HCT116 (cell line): ENCODE measurements around the gene NR2C2.

ENCODE experiments used
- CTCF ChIP-seq, 3 experiments: fragments of 200-600 bp in 1 of 3; sonication (generic) in 1 of 3; IDR thresholded peaks in 2 of 3; conservative IDR thresholded peaks in 1 of 3; 2 replicates each; pipeline ENCODE4 v1.5.1; 2012 to 2017; ENCODE audit warnings: low read depth in 2 of 3, low read length in 2 of 3, antibody characterized with exemption in 1 of 3, borderline replicate concordance in 1 of 3, control low read depth in 1 of 3, mild to moderate bottlenecking in 1 of 3, mixed read lengths in 1 of 3, mixed run types in 1 of 3, moderate library complexity in 1 of 3; ENCODE audit not compliant: insufficient read depth in 1 of 3
- EZH2 ChIP-seq: fragments of 200-600 bp; sonication (generic); IDR thresholded peaks from 2 replicates; pipeline ENCODE4 v1.6.1; 2017; ENCODE audit warnings: antibody characterized with exemption, mixed run types
- JUND ChIP-seq: IDR thresholded peaks from 2 replicates; pipeline ENCODE4 v1.6.1; 2012
- POLR2A ChIP-seq: IDR thresholded peaks from 2 replicates; pipeline ENCODE4 v1.7.0; 2011; ENCODE audit warnings: borderline replicate concordance; ENCODE audit not compliant: insufficient read depth, insufficient read length; ENCODE audit errors: extremely low read depth
- POLR2AphosphoS5 ChIP-seq: IDR thresholded peaks from 2 replicates; pipeline ENCODE4 v1.6.1; 2011; ENCODE audit warnings: mild to moderate bottlenecking, low read depth, low read length, moderate library complexity
- SP1 ChIP-seq: IDR thresholded peaks from 2 replicates; pipeline ENCODE4 v1.6.1; 2012; ENCODE audit warnings: low read depth
- YY1 ChIP-seq: IDR thresholded peaks from 2 replicates; pipeline ENCODE4 v1.6.1; 2011; ENCODE audit warnings: low read length, low read depth, moderate library complexity, mild to moderate bottlenecking; ENCODE audit not compliant: insufficient replicate concordance; ENCODE audit errors: extremely low read depth

GRCh38 chr3:14941871-14942270 is 5.5 kb upstream of the NR2C2 start:
- TF ChIP-seq JUND (0 out of 2 replicates have a peak, but pooled peaks have one; percentile 6), CTCF (IDR thresholded peaks at IDR 0.05 in 2 of 3, conservative IDR thresholded peaks at IDR 0.05 in 1 of 3; ENCODE audit: borderline replicate concordance in 1 of 3, insufficient read depth in 1 of 3, low read depth in 2 of 3, low read length in 2 of 3) (no peak), POLR2A (no peak), EZH2 (no peak), POLR2AphosphoS5 (no peak), YY1 (no peak), SP1 (no peak)
